KMS-11 (cell line): Measurements from ENCODE around the gene ARAP3.

ENCODE experiments used
- H2AFZ ChIP-seq: fragments of 200-600 bp; sonication (generic); 2 replicates; pipeline ENCODE4 v1.6.1; 2016; ENCODE audit warnings: antibody characterized with exemption, mixed run types, low read depth
- H3K27ac ChIP-seq: fragments of 200-600 bp; sonication (generic); 2 replicates; pipeline ENCODE4 v1.6.1; 2016; ENCODE audit warnings: mild to moderate bottlenecking, mixed run types
- H3K27me3 ChIP-seq: fragments of 200-600 bp; sonication (generic); 2 replicates; pipeline ENCODE4 v1.6.1; 2017; ENCODE audit warnings: mild to moderate bottlenecking, low read depth, mixed run types, moderate library complexity; ENCODE audit not compliant: insufficient read depth
- H3K36me3 ChIP-seq: fragments of 200-600 bp; sonication (generic); 2 replicates; pipeline ENCODE4 v1.6.1; 2017; ENCODE audit warnings: mild to moderate bottlenecking, mixed run types; ENCODE audit not compliant: insufficient read depth
- H3K4me1 ChIP-seq: fragments of 200-600 bp; sonication (generic); 2 replicates; pipeline ENCODE4 v1.6.1; 2016; ENCODE audit warnings: mild to moderate bottlenecking, low read depth, mixed run types; ENCODE audit not compliant: poor library complexity, severe bottlenecking
- H3K4me2 ChIP-seq: fragments of 200-600 bp; sonication (generic); 2 replicates; pipeline ENCODE4 v1.7.0; 2016; ENCODE audit warnings: mild to moderate bottlenecking, mixed run types
- H3K4me3 ChIP-seq: fragments of 200-600 bp; sonication (generic); IDR thresholded peaks from 2 replicates; pipeline ENCODE4 v1.6.1; 2017; ENCODE audit warnings: low read depth, low read length, mixed read lengths; ENCODE audit not compliant: insufficient read depth
- H3K79me2 ChIP-seq: fragments of 200-600 bp; sonication (generic); 2 replicates; pipeline ENCODE4 v1.6.1; 2016; ENCODE audit warnings: low read depth, mixed run types; ENCODE audit not compliant: insufficient read depth
- H3K9ac ChIP-seq: fragments of 200-600 bp; sonication (generic); 2 replicates; pipeline ENCODE4 v1.6.1; 2016; ENCODE audit warnings: mild to moderate bottlenecking, mixed run types
- H4K20me1 ChIP-seq: fragments of 200-600 bp; sonication (generic); 2 replicates; pipeline ENCODE4 v1.6.1; 2016; ENCODE audit warnings: mild to moderate bottlenecking, mixed run types; ENCODE audit not compliant: insufficient read depth
- CTCF ChIP-seq: fragments of 200-600 bp; sonication (generic); conservative IDR thresholded peaks from 2 replicates; pipeline ENCODE4 v1.6.1; 2017; ENCODE audit warnings: low read depth, mild to moderate bottlenecking, antibody characterized with exemption, low read length, moderate library complexity, mixed read lengths

ARAP3 gene

DNA sequence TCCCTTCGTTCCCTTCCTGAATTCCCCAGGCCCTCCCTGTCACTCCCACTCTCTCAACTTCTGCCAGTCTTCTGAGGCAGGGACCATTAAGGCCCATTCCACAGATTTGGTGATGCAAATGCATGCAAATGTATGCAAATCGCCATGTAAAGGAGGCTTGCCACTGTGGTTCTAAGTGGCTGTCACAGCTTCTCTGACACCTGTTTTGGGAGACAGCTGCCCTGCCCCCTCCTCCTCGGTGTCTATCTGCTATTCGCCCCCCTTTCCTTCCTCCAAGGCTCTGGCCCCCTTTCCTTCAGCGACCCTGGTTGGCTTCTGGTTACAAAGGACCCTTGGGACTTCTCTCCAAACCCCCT lies 10.5 kb upstream of the ARAP3 start:
- Histone ChIP-seq H2AFZ (peak overlapping the region; percentile 69; the same call in 1 of the 2 replicates), H3K4me3 (no peak overlapping the region), H3K4me1 (peaks cover 19% of the 10 kb centered on the region), H3K27ac (no peak overlapping the region), H4K20me1 (no peaks in the 10 kb centered on the region), H3K9ac (no peak overlapping the region), H3K79me2 (no peaks in the 10 kb centered on the region), H3K4me2 (peak overlapping the region; percentile 67), H3K27me3 (no peaks in the 10 kb centered on the region), H3K36me3 (no peaks in the 10 kb centered on the region)
- TF ChIP-seq CTCF, result no peak

DNA sequence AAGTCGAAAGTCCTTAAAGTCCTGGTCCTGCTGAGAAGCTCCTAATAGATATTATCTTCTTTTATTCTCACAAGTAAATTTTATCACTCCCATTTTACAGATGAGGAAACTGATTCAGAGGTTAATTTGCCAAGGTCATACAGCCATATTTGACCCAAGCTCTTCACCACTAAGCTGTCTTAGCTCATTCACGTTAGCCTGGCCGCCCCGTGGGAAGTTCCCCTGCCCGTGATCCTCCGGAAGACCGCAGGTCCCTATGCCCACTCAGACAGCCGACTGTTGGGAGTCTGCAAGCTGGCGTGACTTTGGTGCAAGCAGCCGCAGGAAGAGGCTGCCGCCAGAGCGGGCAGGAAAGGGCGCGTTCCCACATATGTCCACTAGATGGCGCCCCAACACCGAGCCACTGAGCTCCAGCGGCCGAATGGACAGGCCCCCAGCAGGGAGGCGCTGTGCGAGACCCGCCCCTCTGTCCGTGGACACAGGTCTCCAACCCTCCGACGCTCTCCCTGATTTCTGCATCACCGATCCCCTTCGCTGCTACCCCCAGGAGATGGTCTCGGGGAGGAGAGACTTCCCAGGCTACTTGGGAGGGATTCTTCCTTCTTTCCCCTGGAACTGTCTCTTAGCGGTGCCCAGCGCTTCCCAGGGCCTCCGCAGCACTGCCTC lies 10.0 kb upstream of the ARAP3 start:
- no peak overlapping the region for H3K4me3 ChIP-seq
- peak overlapping the region; percentile 67 for H3K4me2 ChIP-seq
- no peaks in the 10 kb centered on the region for H3K36me3 ChIP-seq
- no peaks in the 10 kb centered on the region for H3K79me2 ChIP-seq
- peak overlapping the region; percentile 69; the same call in 1 of the 2 replicates for H2AFZ ChIP-seq
- H4K20me1 ChIP-seq, result no peaks in the 10 kb centered on the region
- TF ChIP-seq CTCF, result peak; percentile 90
- H3K4me1 ChIP-seq, result peaks cover 19% of the 10 kb centered on the region
- no peak overlapping the region for H3K9ac ChIP-seq
- no peak overlapping the region for H3K27ac ChIP-seq
- no peaks in the 10 kb centered on the region for H3K27me3 ChIP-seq

- H3K27me3 ChIP-seq, result no peaks in the 10 kb centered on the region
- H3K4me3 ChIP-seq, result no peak overlapping the region
- no peaks in the 10 kb centered on the region for H3K36me3 ChIP-seq
- no peaks in the 10 kb centered on the region for H3K79me2 ChIP-seq
- H4K20me1 ChIP-seq, result no peaks in the 10 kb centered on the region
- no peak overlapping the region for H3K27ac ChIP-seq
- H3K4me1 ChIP-seq, result peaks cover 19% of the 10 kb centered on the region
- H3K4me2 ChIP-seq, result no peak overlapping the region
- no peak for TF ChIP-seq CTCF
- H2AFZ ChIP-seq, result no peak overlapping the region
- H3K9ac ChIP-seq, result no peak overlapping the region
These were observed 9.3 kb upstream of the ARAP3 start for GRCh38 chr5:141691286-141691866.

GRCh38 chr5:141686648-141687416 lies 4.8 kb upstream of the ARAP3 start:
- Histone ChIP-seq H3K4me3 (no peak overlapping the region), H3K27me3 (peaks cover 4% of the 10 kb centered on the region; the same call in 1 of the 2 replicates), H2AFZ (no peak overlapping the region), H3K4me1 (no peaks in the 10 kb centered on the region), H3K9ac (no peak overlapping the region), H3K27ac (no peak overlapping the region), H3K4me2 (no peak overlapping the region), H3K79me2 (no peaks in the 10 kb centered on the region), H4K20me1 (no peaks in the 10 kb centered on the region), H3K36me3 (no peaks in the 10 kb centered on the region)
- no peak for TF ChIP-seq CTCF
